HepG2 (cell line): ENCODE measurements around the gene PRDX5. TPM values are rescaled to one million over a fixed set of nuclear protein-coding genes. Genes with fewer than 3 reads are reported as not detected.
A peak's percentile ranks its signal among the peaks of the same experiment; 100 is the strongest.

ENCODE experiments used
- NCOA2 ChIP-seq: sonication (generic); formaldehyde crosslinking; IDR thresholded peaks from 2 replicates; pipeline ENCODE4 v1.8.0; 2022; ENCODE audit warnings: inconsistent platforms
- SALL1 ChIP-seq: sonication (generic); formaldehyde crosslinking; IDR thresholded peaks from 2 replicates; pipeline ENCODE4 v1.8.0; 2022; ENCODE audit warnings: mild to moderate bottlenecking, missing genetic modification reagents
- SALL2 ChIP-seq: sonication (generic); formaldehyde crosslinking; IDR thresholded peaks from 2 replicates; pipeline ENCODE4 v1.8.1; 2023; ENCODE audit warnings: mild to moderate bottlenecking, missing genetic modification reagents, inconsistent platforms
- SMARCE1 ChIP-seq: fragments of 450-650 bp; IDR thresholded peaks from 2 replicates; pipeline ENCODE4 v1.6.1; 2017; ENCODE audit warnings: borderline replicate concordance
- SSRP1 ChIP-seq: IDR thresholded peaks from 2 replicates; pipeline ENCODE4 v1.6.1; 2016; ENCODE audit warnings: control low read depth
- TEAD3 ChIP-seq: optimal IDR thresholded peaks from 2 replicates; pipeline ENCODE3; 2016; ENCODE audit warnings: borderline replicate concordance
- ZFP82 ChIP-seq: sonication (generic); formaldehyde crosslinking; IDR thresholded peaks from 2 replicates; pipeline ENCODE4 v1.5.1; 2020; ENCODE audit warnings: mild to moderate bottlenecking, missing genetic modification reagents, borderline replicate concordance
- ZFY ChIP-seq: sonication (generic); formaldehyde crosslinking; IDR thresholded peaks from 2 replicates; pipeline ENCODE4 v1.4.0; 2020; ENCODE audit warnings: missing genetic modification reagents
- ZNF205 ChIP-seq: IDR thresholded peaks from 2 replicates; pipeline ENCODE4 v1.6.1; 2018; ENCODE audit warnings: missing biosample characterization, missing genetic modification reagents
- ZNF350 ChIP-seq: sonication (generic); formaldehyde crosslinking; IDR thresholded peaks from 2 replicates; pipeline ENCODE4 v1.4.0; 2020; ENCODE audit warnings: mild to moderate bottlenecking, low read depth, missing genetic modification reagents, borderline replicate concordance
- polyA plus RNA-seq, 8 experiments: library from polyadenylated mRNA; depleted of rRNA in 3 of 8; stranded (reverse) in 7 of 8; unstranded in 1 of 8; fragments of >200 nt; fragmentation: Illumina TruSeq in 4 of 8; extraction: Trizol in 4 of 8; gene quantifications; 2 replicates each; pipeline versions ENCODE4 v1.2.1 to v1.2.3, GENCODE V29; 2011 to 2016; ENCODE audit warnings: low read depth in 4 of 8, missing spikeins in 1 of 8, mixed read lengths in 1 of 8; ENCODE audit not compliant: insufficient read depth in 1 of 8
- total RNA-seq, 5 experiments: library from RNA; depleted of rRNA; stranded (reverse); fragments of >200 nt; fragmentation: Illumina TruSeq; extraction: Trizol; gene quantifications; 2 replicates each; pipeline ENCODE4 v1.2.3, GENCODE V29; 2016; ENCODE audit warnings: low read depth in 1 of 5
- TF ChIP-seq, protein P1 (sequence below): IDR thresholded peaks from 2 replicates; pipeline ENCODE4 v1.4.0; 2020; ENCODE audit warnings: mild to moderate bottlenecking, missing genetic modification reagents
- TF ChIP-seq, protein P2 (sequence below): sonication (generic); formaldehyde crosslinking; IDR thresholded peaks from 2 replicates; pipeline ENCODE4 v1.4.0; 2020; ENCODE audit warnings: missing genetic modification reagents, borderline replicate concordance
- TF ChIP-seq, protein P3 (sequence below): sonication (generic); formaldehyde crosslinking; IDR thresholded peaks from 2 replicates; pipeline ENCODE4 v1.5.0; 2020; ENCODE audit warnings: mild to moderate bottlenecking, missing genetic modification reagents
- TF ChIP-seq, protein P4 (sequence below): sonication (generic); formaldehyde crosslinking; IDR thresholded peaks from 2 replicates; pipeline ENCODE4 v1.9.0; 2022; ENCODE audit warnings: missing genetic modification reagents, mild to moderate bottlenecking, borderline replicate concordance
- TF ChIP-seq, protein P5 (sequence below): sonication (generic); formaldehyde crosslinking; IDR thresholded peaks from 2 replicates; pipeline ENCODE4 v1.4.0; 2020; ENCODE audit warnings: missing genetic modification reagents, borderline replicate concordance

Gene PRDX5
- total and polyA plus RNA-seq, 2 of the 13 experiments (the other 11 are each of a cell fraction or from before 2014, with no cell fraction given): 215 to 311 TPM

DNA sequence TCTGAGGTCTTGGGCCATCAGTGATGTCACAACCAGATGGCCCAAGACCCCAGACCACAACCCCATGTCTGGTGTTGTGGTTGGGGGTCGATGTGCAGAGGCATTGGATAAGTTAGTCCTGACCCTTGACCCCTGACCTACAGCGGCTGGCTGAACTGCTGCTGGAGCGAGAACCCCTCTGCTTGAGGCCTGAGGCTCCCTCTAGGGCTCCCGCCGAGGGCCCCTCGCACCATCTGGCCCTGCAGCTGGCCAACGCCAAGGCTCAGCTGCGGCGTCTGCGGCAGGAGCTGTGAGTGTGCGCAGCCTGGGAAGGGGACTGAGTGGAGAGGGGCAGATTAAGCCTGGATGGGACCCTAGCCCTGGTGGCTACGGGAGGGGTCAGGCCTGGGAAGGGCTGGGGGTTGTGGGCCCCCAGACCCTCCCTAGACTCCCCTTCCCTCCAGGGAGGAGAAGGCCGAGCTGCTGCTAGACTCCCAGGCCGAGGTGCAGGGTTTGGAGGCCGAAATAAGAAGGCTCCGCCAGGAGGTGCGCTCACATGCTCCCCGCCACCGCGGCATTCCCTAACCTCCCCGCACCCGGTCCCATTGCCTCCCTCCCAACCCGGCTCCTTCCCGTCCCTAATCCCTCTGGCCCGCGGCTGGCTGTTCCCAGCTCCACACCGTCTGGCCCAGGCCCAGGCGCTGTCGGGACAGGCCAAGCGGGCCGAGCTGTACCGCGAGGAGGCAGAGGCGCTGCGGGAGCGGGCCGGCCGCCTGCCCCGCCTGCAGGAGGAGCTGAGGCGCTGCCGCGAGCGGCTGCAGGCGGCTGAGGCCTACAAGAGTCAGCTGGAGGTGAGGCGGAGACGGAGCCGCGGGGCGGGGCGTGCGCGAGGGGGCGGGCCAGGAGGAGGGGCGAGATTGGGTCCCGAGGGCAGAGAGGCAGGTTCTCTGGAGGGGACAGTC lies 24.2 kb downstream of the PRDX5 start (continued):
- TF ChIP-seq, protein P1, sequence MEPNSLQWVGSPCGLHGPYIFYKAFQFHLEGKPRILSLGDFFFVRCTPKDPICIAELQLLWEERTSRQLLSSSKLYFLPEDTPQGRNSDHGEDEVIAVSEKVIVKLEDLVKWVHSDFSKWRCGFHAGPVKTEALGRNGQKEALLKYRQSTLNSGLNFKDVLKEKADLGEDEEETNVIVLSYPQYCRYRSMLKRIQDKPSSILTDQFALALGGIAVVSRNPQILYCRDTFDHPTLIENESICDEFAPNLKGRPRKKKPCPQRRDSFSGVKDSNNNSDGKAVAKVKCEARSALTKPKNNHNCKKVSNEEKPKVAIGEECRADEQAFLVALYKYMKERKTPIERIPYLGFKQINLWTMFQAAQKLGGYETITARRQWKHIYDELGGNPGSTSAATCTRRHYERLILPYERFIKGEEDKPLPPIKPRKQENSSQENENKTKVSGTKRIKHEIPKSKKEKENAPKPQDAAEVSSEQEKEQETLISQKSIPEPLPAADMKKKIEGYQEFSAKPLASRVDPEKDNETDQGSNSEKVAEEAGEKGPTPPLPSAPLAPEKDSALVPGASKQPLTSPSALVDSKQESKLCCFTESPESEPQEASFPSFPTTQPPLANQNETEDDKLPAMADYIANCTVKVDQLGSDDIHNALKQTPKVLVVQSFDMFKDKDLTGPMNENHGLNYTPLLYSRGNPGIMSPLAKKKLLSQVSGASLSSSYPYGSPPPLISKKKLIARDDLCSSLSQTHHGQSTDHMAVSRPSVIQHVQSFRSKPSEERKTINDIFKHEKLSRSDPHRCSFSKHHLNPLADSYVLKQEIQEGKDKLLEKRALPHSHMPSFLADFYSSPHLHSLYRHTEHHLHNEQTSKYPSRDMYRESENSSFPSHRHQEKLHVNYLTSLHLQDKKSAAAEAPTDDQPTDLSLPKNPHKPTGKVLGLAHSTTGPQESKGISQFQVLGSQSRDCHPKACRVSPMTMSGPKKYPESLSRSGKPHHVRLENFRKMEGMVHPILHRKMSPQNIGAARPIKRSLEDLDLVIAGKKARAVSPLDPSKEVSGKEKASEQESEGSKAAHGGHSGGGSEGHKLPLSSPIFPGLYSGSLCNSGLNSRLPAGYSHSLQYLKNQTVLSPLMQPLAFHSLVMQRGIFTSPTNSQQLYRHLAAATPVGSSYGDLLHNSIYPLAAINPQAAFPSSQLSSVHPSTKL: 0 out of 2 replicates have a peak, but pooled peaks have one; percentile 9
- TF ChIP-seq ZFP82 (CRISPR knock-in tag) (no peak), SMARCE1 (no peak), ZNF350 (CRISPR knock-in tag) (0 out of 2 replicates have a peak, but pooled peaks have one; percentile 26), TEAD3 (CRISPR knock-in tag) (no peak), SALL2 (CRISPR knock-in tag) (no peak), ZNF205 (CRISPR knock-in tag) (0 out of 2 replicates have a peak, but pooled peaks have one; percentile 39), NCOA2 (no peak), SALL1 (CRISPR knock-in tag) (0 out of 2 replicates have a peak, but pooled peaks have one; percentile 12), SSRP1 (no peak), ZFY (CRISPR knock-in tag) (peak; percentile 88)
- TF ChIP-seq, protein P2, sequence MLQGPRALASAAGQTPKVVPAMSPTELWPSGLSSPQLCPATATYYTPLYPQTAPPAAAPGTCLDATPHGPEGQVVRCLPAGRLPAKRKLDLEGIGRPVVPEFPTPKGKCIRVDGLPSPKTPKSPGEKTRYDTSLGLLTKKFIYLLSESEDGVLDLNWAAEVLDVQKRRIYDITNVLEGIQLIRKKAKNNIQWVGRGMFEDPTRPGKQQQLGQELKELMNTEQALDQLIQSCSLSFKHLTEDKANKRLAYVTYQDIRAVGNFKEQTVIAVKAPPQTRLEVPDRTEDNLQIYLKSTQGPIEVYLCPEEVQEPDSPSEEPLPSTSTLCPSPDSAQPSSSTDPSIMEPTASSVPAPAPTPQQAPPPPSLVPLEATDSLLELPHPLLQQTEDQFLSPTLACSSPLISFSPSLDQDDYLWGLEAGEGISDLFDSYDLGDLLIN (CRISPR knock-in tag): no peak
- TF ChIP-seq, protein P3, sequence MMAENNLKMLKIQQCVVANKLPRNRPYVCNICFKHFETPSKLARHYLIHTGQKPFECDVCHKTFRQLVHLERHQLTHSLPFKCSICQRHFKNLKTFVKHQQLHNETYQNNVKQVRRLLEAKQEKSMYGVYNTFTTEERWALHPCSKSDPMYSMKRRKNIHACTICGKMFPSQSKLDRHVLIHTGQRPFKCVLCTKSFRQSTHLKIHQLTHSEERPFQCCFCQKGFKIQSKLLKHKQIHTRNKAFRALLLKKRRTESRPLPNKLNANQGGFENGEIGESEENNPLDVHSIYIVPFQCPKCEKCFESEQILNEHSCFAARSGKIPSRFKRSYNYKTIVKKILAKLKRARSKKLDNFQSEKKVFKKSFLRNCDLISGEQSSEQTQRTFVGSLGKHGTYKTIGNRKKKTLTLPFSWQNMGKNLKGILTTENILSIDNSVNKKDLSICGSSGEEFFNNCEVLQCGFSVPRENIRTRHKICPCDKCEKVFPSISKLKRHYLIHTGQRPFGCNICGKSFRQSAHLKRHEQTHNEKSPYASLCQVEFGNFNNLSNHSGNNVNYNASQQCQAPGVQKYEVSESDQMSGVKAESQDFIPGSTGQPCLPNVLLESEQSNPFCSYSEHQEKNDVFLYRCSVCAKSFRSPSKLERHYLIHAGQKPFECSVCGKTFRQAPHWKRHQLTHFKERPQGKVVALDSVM (CRISPR knock-in tag): peak; percentile 20; the same call in 1 of the 2 replicates
- TF ChIP-seq, protein P4, sequence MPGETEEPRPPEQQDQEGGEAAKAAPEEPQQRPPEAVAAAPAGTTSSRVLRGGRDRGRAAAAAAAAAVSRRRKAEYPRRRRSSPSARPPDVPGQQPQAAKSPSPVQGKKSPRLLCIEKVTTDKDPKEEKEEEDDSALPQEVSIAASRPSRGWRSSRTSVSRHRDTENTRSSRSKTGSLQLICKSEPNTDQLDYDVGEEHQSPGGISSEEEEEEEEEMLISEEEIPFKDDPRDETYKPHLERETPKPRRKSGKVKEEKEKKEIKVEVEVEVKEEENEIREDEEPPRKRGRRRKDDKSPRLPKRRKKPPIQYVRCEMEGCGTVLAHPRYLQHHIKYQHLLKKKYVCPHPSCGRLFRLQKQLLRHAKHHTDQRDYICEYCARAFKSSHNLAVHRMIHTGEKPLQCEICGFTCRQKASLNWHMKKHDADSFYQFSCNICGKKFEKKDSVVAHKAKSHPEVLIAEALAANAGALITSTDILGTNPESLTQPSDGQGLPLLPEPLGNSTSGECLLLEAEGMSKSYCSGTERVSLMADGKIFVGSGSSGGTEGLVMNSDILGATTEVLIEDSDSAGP (CRISPR knock-in tag): peak; percentile 37; the same call in 1 of the 2 replicates
- TF ChIP-seq, protein P5, sequence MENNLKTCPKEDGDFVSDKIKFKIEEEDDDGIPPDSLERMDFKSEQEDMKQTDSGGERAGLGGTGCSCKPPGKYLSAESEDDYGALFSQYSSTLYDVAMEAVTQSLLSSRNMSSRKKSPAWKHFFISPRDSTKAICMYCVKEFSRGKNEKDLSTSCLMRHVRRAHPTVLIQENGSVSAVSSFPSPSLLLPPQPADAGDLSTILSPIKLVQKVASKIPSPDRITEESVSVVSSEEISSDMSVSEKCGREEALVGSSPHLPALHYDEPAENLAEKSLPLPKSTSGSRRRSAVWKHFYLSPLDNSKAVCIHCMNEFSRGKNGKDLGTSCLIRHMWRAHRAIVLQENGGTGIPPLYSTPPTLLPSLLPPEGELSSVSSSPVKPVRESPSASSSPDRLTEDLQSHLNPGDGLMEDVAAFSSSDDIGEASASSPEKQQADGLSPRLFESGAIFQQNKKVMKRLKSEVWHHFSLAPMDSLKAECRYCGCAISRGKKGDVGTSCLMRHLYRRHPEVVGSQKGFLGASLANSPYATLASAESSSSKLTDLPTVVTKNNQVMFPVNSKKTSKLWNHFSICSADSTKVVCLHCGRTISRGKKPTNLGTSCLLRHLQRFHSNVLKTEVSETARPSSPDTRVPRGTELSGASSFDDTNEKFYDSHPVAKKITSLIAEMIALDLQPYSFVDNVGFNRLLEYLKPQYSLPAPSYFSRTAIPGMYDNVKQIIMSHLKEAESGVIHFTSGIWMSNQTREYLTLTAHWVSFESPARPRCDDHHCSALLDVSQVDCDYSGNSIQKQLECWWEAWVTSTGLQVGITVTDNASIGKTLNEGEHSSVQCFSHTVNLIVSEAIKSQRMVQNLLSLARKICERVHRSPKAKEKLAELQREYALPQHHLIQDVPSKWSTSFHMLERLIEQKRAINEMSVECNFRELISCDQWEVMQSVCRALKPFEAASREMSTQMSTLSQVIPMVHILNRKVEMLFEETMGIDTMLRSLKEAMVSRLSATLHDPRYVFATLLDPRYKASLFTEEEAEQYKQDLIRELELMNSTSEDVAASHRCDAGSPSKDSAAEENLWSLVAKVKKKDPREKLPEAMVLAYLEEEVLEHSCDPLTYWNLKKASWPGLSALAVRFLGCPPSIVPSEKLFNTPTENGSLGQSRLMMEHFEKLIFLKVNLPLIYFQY (CRISPR knock-in tag): peak; percentile 76; the same call in 1 of the 2 replicates
